HCT116 (cell line): ENCODE measurements around the gene MYZAP. TPM values are rescaled to one million over a fixed set of nuclear protein-coding genes. Genes with fewer than 3 reads are reported as not detected.

Source experiments
- ATAC-seq: fragments of 200-7000 bp; cut with Tn5 transposase; 2 replicates; pipeline ENCODE4 v1.9.1; 2020; ENCODE audit warnings: mild to moderate bottlenecking, moderate library complexity
- BruUV-seq: library from RNA; stranded (reverse); fragments of 400-500 nt; replicated peaks from 2 replicates; lab custom pipeline; 2021; lab: Mats Ljungman, UMichigan
- CTCF ChIA-PET: fragments of 300-600 bp; sonication (Branson Sonifier 250); formaldehyde crosslinking; loops from one replicate; lab custom pipeline; 2021; ENCODE audit warnings: antibody characterized with exemption; lab: Charles Lee
- POLR2A ChIA-PET: fragments of 300-600, 350-600 bp; sonication (Branson Sonifier 250); formaldehyde crosslinking; loops from one replicate; lab custom pipeline; 2021; ENCODE audit warnings: antibody characterized with exemption; lab: Charles Lee
- RAD21 ChIA-PET, 2 experiments: fragments of 300-600 bp; sonication (Branson Sonifier 250); formaldehyde crosslinking; loops; one replicate each; lab custom pipeline; 2023; ENCODE audit warnings: low total read pairs in 2 of 2; ENCODE audit not compliant: uncharacterized antibody in 2 of 2, unreplicated experiment in 2 of 2, low non-redundant PET in 1 of 2; lab: Charles Lee
- DNase-seq: peaks from one replicate; pipeline ENCODE4 v3.0.0-alpha.2; 2010; ENCODE audit warnings: low read depth, low spot score
- H2AFZ ChIP-seq: fragments of 200-600 bp; shearing (Covaris generic), sonication (generic); 2 replicates; pipeline ENCODE4 v1.6.1; 2017; ENCODE audit warnings: low read depth, mixed run types, mixed read lengths, antibody characterized with exemption, low read length; ENCODE audit not compliant: poor library complexity, severe bottlenecking
- H3K27ac ChIP-seq: 2 replicates; pipeline ENCODE4 v1.5.1; 2012; ENCODE audit warnings: low read depth, low read length
- H3K27me3 ChIP-seq: fragments of 200-600 bp; sonication (generic); 2 replicates; pipeline ENCODE4 v1.6.1; 2016; ENCODE audit warnings: mixed run types, low read length, mixed read lengths; ENCODE audit not compliant: insufficient read depth
- H3K36me3 ChIP-seq, 2 experiments: fragments of 200-500 bp in 1 of 2; fragments of 200-600 bp in 1 of 2; sonication (Bioruptor generic) in 1 of 2; sonication (generic) in 1 of 2; 2 replicates each; pipeline versions ENCODE4 v1.5.1 to v1.6.1; 2014 to 2016; ENCODE audit warnings: low read length in 2 of 2, inconsistent platforms in 1 of 2, mixed read lengths in 1 of 2, mixed run types in 1 of 2; ENCODE audit not compliant: insufficient read depth in 2 of 2, control insufficient read depth in 1 of 2
- H3K4me1 ChIP-seq, 2 experiments: fragments of 200-600 bp in 1 of 2; sonication (generic) in 1 of 2; 2 replicates each; pipeline versions ENCODE4 v1.5.1 to v1.6.1; 2012 to 2017; ENCODE audit warnings: low read length in 2 of 2, inconsistent platforms in 1 of 2, mild to moderate bottlenecking in 1 of 2, mixed read lengths in 1 of 2, mixed run types in 1 of 2, moderate library complexity in 1 of 2; ENCODE audit not compliant: insufficient read depth in 2 of 2, control insufficient read depth in 1 of 2
- H3K4me2 ChIP-seq: fragments of 200-600 bp; sonication (generic); 2 replicates; pipeline ENCODE4 v1.6.1; 2017; ENCODE audit warnings: mixed run types, low read length, mixed read lengths
- H3K4me3 ChIP-seq, 2 experiments: fragments of 200-600 bp in 1 of 2; sonication (generic) in 1 of 2; replicated peaks in 1 of 2; 2 replicates each; pipeline ENCODE4 v1.5.1; 2011 to 2016; ENCODE audit warnings: low read length in 2 of 2, control low read depth in 1 of 2, low read depth in 1 of 2, mild to moderate bottlenecking in 1 of 2, mixed read lengths in 1 of 2, mixed run types in 1 of 2
- H3K79me2 ChIP-seq: fragments of 200-600 bp; sonication (generic); 2 replicates; pipeline ENCODE4 v1.6.1; 2017; ENCODE audit warnings: mild to moderate bottlenecking, mixed run types, low read length, moderate library complexity, mixed read lengths; ENCODE audit not compliant: insufficient read depth
- H3K9ac ChIP-seq: fragments of 200-600 bp; sonication (generic); 2 replicates; pipeline ENCODE4 v1.6.1; 2016; ENCODE audit warnings: low read length, mixed read lengths
- H3K9me2 ChIP-seq: fragments of 200-600 bp; sonication (generic), shearing (Covaris generic); 2 replicates; pipeline ENCODE4 v1.6.1; 2017; ENCODE audit warnings: mixed run types, mild to moderate bottlenecking, moderate library complexity; ENCODE audit not compliant: insufficient read depth
- H3K9me3 ChIP-seq, 2 experiments: fragments of 200-500 bp in 1 of 2; fragments of 200-600 bp in 1 of 2; sonication (Bioruptor generic) in 1 of 2; sonication (generic) in 1 of 2; 2 replicates each; pipeline ENCODE4 v1.6.1; 2014 to 2017; ENCODE audit warnings: low read length in 2 of 2, mixed read lengths in 2 of 2, inconsistent platforms in 1 of 2, low read depth in 1 of 2, mild to moderate bottlenecking in 1 of 2, mixed run types in 1 of 2, moderate library complexity in 1 of 2; ENCODE audit not compliant: control insufficient read depth in 1 of 2, insufficient read depth in 1 of 2
- H4K20me1 ChIP-seq: fragments of 200-600 bp; sonication (generic), shearing (Covaris generic); 2 replicates; pipeline ENCODE4 v1.6.1; 2017; ENCODE audit warnings: mixed run types, mild to moderate bottlenecking, moderate library complexity; ENCODE audit not compliant: insufficient read depth
- ATF3 ChIP-seq: IDR thresholded peaks from 2 replicates; pipeline ENCODE4 v1.6.1; 2012
- CBX3 ChIP-seq: IDR thresholded peaks from 2 replicates; pipeline ENCODE4 v1.6.1; 2012; ENCODE audit warnings: low read depth
- CEBPB ChIP-seq: IDR thresholded peaks from 2 replicates; pipeline ENCODE4 v1.6.1; 2012; ENCODE audit warnings: low read depth
- EGR1 ChIP-seq: IDR thresholded peaks from 2 replicates; pipeline ENCODE4 v1.6.1; 2012; ENCODE audit warnings: low read depth
- EZH2phosphoT487 ChIP-seq: fragments of 200-600 bp; IDR thresholded peaks from 2 replicates; pipeline ENCODE4 v1.6.1; 2018; ENCODE audit warnings: antibody characterized with exemption, borderline replicate concordance
- JUND ChIP-seq: IDR thresholded peaks from 2 replicates; pipeline ENCODE4 v1.6.1; 2012
- POLR2AphosphoS5 ChIP-seq: IDR thresholded peaks from 2 replicates; pipeline ENCODE4 v1.6.1; 2011; ENCODE audit warnings: mild to moderate bottlenecking, low read depth, low read length, moderate library complexity
- RAD21 ChIP-seq: IDR thresholded peaks from 2 replicates; pipeline ENCODE4 v1.6.1; 2012; ENCODE audit warnings: low read depth, mild to moderate bottlenecking
- REST ChIP-seq: IDR thresholded peaks from 2 replicates; pipeline ENCODE4 v1.6.1; 2012; ENCODE audit warnings: low read depth
- SIN3A ChIP-seq: IDR thresholded peaks from 2 replicates; pipeline ENCODE4 v1.6.1; 2012; ENCODE audit warnings: low read depth
- SP1 ChIP-seq: IDR thresholded peaks from 2 replicates; pipeline ENCODE4 v1.6.1; 2012; ENCODE audit warnings: low read depth
- TCF7L2 ChIP-seq: IDR thresholded peaks from 2 replicates; pipeline ENCODE4 v1.7.0; 2011; ENCODE audit warnings: borderline replicate concordance, inconsistent platforms; ENCODE audit not compliant: insufficient read depth, insufficient read length; ENCODE audit errors: extremely low read depth
- YY1 ChIP-seq: IDR thresholded peaks from 2 replicates; pipeline ENCODE4 v1.6.1; 2011; ENCODE audit warnings: low read length, low read depth, moderate library complexity, mild to moderate bottlenecking; ENCODE audit not compliant: insufficient replicate concordance; ENCODE audit errors: extremely low read depth
- ZBTB33 ChIP-seq: IDR thresholded peaks from 2 replicates; pipeline ENCODE4 v1.6.1; 2011; ENCODE audit warnings: mild to moderate bottlenecking, low read length, moderate library complexity; ENCODE audit not compliant: insufficient replicate concordance; ENCODE audit errors: extremely low read depth
- ZFX ChIP-seq: fragments of 450-650 bp; IDR thresholded peaks from 2 replicates; pipeline ENCODE4 v1.6.1; 2017
- ZNF274 ChIP-seq: fragments of 200-500 bp; sonication (Bioruptor generic); IDR thresholded peaks from 2 replicates; pipeline ENCODE4 v1.6.1; 2014; ENCODE audit warnings: mild to moderate bottlenecking, low read depth, low read length, inconsistent platforms
- intact Hi-C: fragments of 100-400 bp; cut with micrococcal nuclease; formaldehyde crosslinking; loops from 2 replicates; pipeline ENCODE4 v1.10.0; 2022
- total RNA-seq: library from RNA; stranded (reverse); gene quantifications from one replicate; pipeline ENCODE4 v1.2.1, GENCODE V29; 2021; ENCODE audit not compliant: unreplicated experiment
- TF ChIP-seq, protein P1 (sequence below): IDR thresholded peaks from 2 replicates; pipeline ENCODE4 v1.6.1; 2012
- TF ChIP-seq, protein P2 (sequence below), 3 experiments: fragments of 200-600 bp in 1 of 3; sonication (generic) in 1 of 3; IDR thresholded peaks in 2 of 3; conservative IDR thresholded peaks in 1 of 3; 2 replicates each; pipeline ENCODE4 v1.5.1; 2012 to 2017; ENCODE audit warnings: low read depth in 2 of 3, low read length in 2 of 3, antibody characterized with exemption in 1 of 3, borderline replicate concordance in 1 of 3, control low read depth in 1 of 3, mild to moderate bottlenecking in 1 of 3, mixed read lengths in 1 of 3, mixed run types in 1 of 3, moderate library complexity in 1 of 3; ENCODE audit not compliant: insufficient read depth in 1 of 3

Gene MYZAP
- total RNA-seq, 1 experiment from 2014 or later: 5.8 TPM

GRCh38 chr15:57683481-57683880 is 91.8 kb downstream of the MYZAP start:
- RAD21 ChIA-PET: no interaction called here
- CTCF ChIA-PET: no interaction called here
- no peak for DNase-seq
- no peaks in the 10 kb centered on the region for H3K9me3 ChIP-seq
- H3K9me2 ChIP-seq: no peaks in the 10 kb centered on the region
- no TSS peak for BruUV-seq
- no peaks in the 10 kb centered on the region for H4K20me1 ChIP-seq
- H2AFZ ChIP-seq: no peak overlapping the region
- H3K4me3 ChIP-seq: no peak overlapping the region
- no peaks in the 10 kb centered on the region for H3K27me3 ChIP-seq
- H3K36me3 ChIP-seq: no peaks in the 10 kb centered on the region
- intact Hi-C loops: no loop called here
- H3K79me2 ChIP-seq: no peaks in the 10 kb centered on the region
- TF ChIP-seq, protein P1, sequence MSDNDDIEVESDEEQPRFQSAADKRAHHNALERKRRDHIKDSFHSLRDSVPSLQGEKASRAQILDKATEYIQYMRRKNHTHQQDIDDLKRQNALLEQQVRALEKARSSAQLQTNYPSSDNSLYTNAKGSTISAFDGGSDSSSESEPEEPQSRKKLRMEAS: no peak
- no peak for TF ChIP-seq YY1
- no peak for TF ChIP-seq RAD21
- no peak for TF ChIP-seq EZH2phosphoT487
- no peak for TF ChIP-seq CEBPB
- no peak for TF ChIP-seq EGR1
- no peak for TF ChIP-seq SIN3A
- TF ChIP-seq, protein P2, sequence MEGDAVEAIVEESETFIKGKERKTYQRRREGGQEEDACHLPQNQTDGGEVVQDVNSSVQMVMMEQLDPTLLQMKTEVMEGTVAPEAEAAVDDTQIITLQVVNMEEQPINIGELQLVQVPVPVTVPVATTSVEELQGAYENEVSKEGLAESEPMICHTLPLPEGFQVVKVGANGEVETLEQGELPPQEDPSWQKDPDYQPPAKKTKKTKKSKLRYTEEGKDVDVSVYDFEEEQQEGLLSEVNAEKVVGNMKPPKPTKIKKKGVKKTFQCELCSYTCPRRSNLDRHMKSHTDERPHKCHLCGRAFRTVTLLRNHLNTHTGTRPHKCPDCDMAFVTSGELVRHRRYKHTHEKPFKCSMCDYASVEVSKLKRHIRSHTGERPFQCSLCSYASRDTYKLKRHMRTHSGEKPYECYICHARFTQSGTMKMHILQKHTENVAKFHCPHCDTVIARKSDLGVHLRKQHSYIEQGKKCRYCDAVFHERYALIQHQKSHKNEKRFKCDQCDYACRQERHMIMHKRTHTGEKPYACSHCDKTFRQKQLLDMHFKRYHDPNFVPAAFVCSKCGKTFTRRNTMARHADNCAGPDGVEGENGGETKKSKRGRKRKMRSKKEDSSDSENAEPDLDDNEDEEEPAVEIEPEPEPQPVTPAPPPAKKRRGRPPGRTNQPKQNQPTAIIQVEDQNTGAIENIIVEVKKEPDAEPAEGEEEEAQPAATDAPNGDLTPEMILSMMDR (IDR thresholded peaks at IDR 0.05 in 2 of 3, conservative IDR thresholded peaks at IDR 0.05 in 1 of 3; ENCODE audit: borderline replicate concordance in 1 of 3, insufficient read depth in 1 of 3, low read depth in 2 of 3, low read length in 2 of 3): no peak
- TF ChIP-seq ZFX: no peak
- TF ChIP-seq ATF3: no peak
- no peak for TF ChIP-seq REST
- no peak for TF ChIP-seq TCF7L2
- TF ChIP-seq JUND: no peak
- TF ChIP-seq ZBTB33: no peak
- no peak for TF ChIP-seq SP1
- no peak for TF ChIP-seq CBX3
- no peak for TF ChIP-seq POLR2AphosphoS5
- no peak for TF ChIP-seq ZNF274
- peaks cover 0 to 9% of the 10 kb centered on the region in 2 experiments; a peak in 1 of 4 replicates for H3K4me1 ChIP-seq
- H3K4me2 ChIP-seq: no peak overlapping the region
- H3K27ac ChIP-seq: no peak overlapping the region
- no peak overlapping the region for H3K9ac ChIP-seq
- POLR2A ChIA-PET: no interaction called here
- ATAC-seq: no peak
